WTC11 (cell line): Measurements from ENCODE around the gene CDKL2. TPM values are rescaled to one million over a fixed set of nuclear protein-coding genes. Genes with fewer than 3 reads are reported as not detected.

Source experiments
- ATAC-seq: fragments of 200-7000 bp; cut with Tn5 transposase; 2 replicates; pipeline ENCODE4 v1.10.0; 2021; ENCODE audit warnings: mild to moderate bottlenecking, moderate library complexity
- CTCF ChIA-PET: fragments of 300-600 bp; sonication (Branson Sonifier 250); formaldehyde crosslinking; loops from one replicate; lab custom pipeline; 2021; ENCODE audit warnings: antibody characterized with exemption; lab: Charles Lee
- POLR2A ChIA-PET: fragments of 350-600 bp; sonication (Branson Sonifier 250); formaldehyde crosslinking; loops from one replicate; lab custom pipeline; 2021; ENCODE audit warnings: antibody characterized with exemption; lab: Charles Lee
- DNase-seq: peaks from one replicate; pipeline ENCODE4 v3.0.0; 2021; ENCODE audit warnings: low spot score
- H3K27ac Mint-ChIP-seq: 2 replicates; pipeline ENCODE4 v1.8.0; 2021; ENCODE audit warnings: mixed read lengths
- H3K27me3 Mint-ChIP-seq: 2 replicates; pipeline ENCODE4 v1.8.0; 2021; ENCODE audit warnings: low read depth, mild to moderate bottlenecking, moderate library complexity, mixed read lengths
- H3K36me3 Mint-ChIP-seq: 2 replicates; pipeline ENCODE4 v1.8.0; 2021; ENCODE audit warnings: mixed read lengths
- H3K4me1 Mint-ChIP-seq: 2 replicates; pipeline ENCODE4 v1.8.0; 2022; ENCODE audit warnings: mixed read lengths
- H3K4me3 Mint-ChIP-seq: 2 replicates; pipeline ENCODE4 v1.8.0; 2021; ENCODE audit warnings: mild to moderate bottlenecking, moderate library complexity, mixed read lengths
- H3K9me3 Mint-ChIP-seq: 2 replicates; pipeline ENCODE4 v1.8.0; 2021; ENCODE audit warnings: mixed read lengths
- ATF6 ChIP-seq: sonication (generic); formaldehyde crosslinking; IDR thresholded peaks from 2 replicates; pipeline ENCODE4 v1.8.1; 2023; ENCODE audit warnings: mild to moderate bottlenecking, missing genetic modification reagents
- CBFB ChIP-seq: sonication (generic); formaldehyde crosslinking; IDR thresholded peaks from 2 replicates; pipeline ENCODE4 v1.8.1; 2022; ENCODE audit warnings: mild to moderate bottlenecking, low read depth, missing genetic modification reagents
- CDX4 ChIP-seq: fragments of 250-450 bp; sonication (Bioruptor Pico); IDR thresholded peaks from 2 replicates; pipeline ENCODE4 v1.9.0; 2021; ENCODE audit warnings: moderate library complexity, mild to moderate bottlenecking, inconsistent platforms, borderline replicate concordance
- EMX1 ChIP-seq: fragments of 250-450 bp; sonication (Bioruptor Pico); IDR thresholded peaks from 2 replicates; pipeline ENCODE4 v1.8.0; 2021; ENCODE audit warnings: mild to moderate bottlenecking
- GABPB1 ChIP-seq: sonication (generic); formaldehyde crosslinking; IDR thresholded peaks from 2 replicates; pipeline ENCODE4 v1.8.1; 2023; ENCODE audit warnings: mild to moderate bottlenecking, missing genetic modification reagents
- GTF2I ChIP-seq: fragments of 250-450 bp; sonication (Bioruptor Pico); conservative IDR thresholded peaks from 2 replicates; pipeline ENCODE4 v1.4.0; 2021; ENCODE audit warnings: mild to moderate bottlenecking
- IRF1 ChIP-seq: sonication (generic); formaldehyde crosslinking; IDR thresholded peaks from 2 replicates; pipeline ENCODE4 v1.8.0; 2023; ENCODE audit warnings: missing genetic modification reagents
- MAX ChIP-seq: sonication (generic); formaldehyde crosslinking; IDR thresholded peaks from 2 replicates; pipeline ENCODE4 v1.8.0; 2022; ENCODE audit warnings: mild to moderate bottlenecking, missing genetic modification reagents
- MYBL2 ChIP-seq: sonication (generic); formaldehyde crosslinking; IDR thresholded peaks from 2 replicates; pipeline ENCODE4 v1.8.1; 2023; ENCODE audit warnings: mild to moderate bottlenecking, moderate library complexity, missing genetic modification reagents
- NR1H2 ChIP-seq: sonication (generic); formaldehyde crosslinking; IDR thresholded peaks from 2 replicates; pipeline ENCODE4 v1.9.0; 2021; ENCODE audit warnings: mild to moderate bottlenecking, moderate library complexity, missing genetic modification reagents
- SP1 ChIP-seq: sonication (generic); formaldehyde crosslinking; conservative IDR thresholded peaks from 2 replicates; pipeline ENCODE4 v1.8.1; 2022; ENCODE audit warnings: missing genetic modification reagents
- ZNF263 ChIP-seq: sonication (generic); formaldehyde crosslinking; IDR thresholded peaks from 2 replicates; pipeline ENCODE4 v1.8.1; 2022; ENCODE audit warnings: low read depth, mild to moderate bottlenecking, moderate library complexity, missing genetic modification reagents
- total RNA-seq: library from RNA; stranded (reverse); gene quantifications from 3 replicates; pipeline ENCODE4 v1.2.3, GENCODE V29; 2021
- TF ChIP-seq, protein P1 (sequence below): sonication (generic); formaldehyde crosslinking; IDR thresholded peaks from 2 replicates; pipeline ENCODE4 v1.8.0; 2022; ENCODE audit warnings: mild to moderate bottlenecking, missing genetic modification reagents
- TF ChIP-seq, protein P2 (sequence below): sonication (generic); formaldehyde crosslinking; IDR thresholded peaks from 2 replicates; pipeline ENCODE4 v1.8.1; 2023; ENCODE audit warnings: mild to moderate bottlenecking, missing genetic modification reagents, borderline replicate concordance
- TF ChIP-seq, protein P3 (sequence below): fragments of 250-450 bp; sonication (Bioruptor Pico); IDR thresholded peaks from 2 replicates; pipeline ENCODE4 v1.8.0; 2021; ENCODE audit warnings: mild to moderate bottlenecking
- TF ChIP-seq, protein P4 (sequence below): sonication (generic); formaldehyde crosslinking; conservative IDR thresholded peaks from 2 replicates; pipeline ENCODE4 v1.8.1; 2022; ENCODE audit warnings: mild to moderate bottlenecking, missing genetic modification reagents
- TF ChIP-seq, protein P5 (sequence below): fragments of 250-450 bp; sonication (Bioruptor Pico); IDR thresholded peaks from 2 replicates; pipeline ENCODE4 v1.9.0; 2021; ENCODE audit warnings: mild to moderate bottlenecking
- TF ChIP-seq, protein P6 (sequence below): sonication (generic); formaldehyde crosslinking; IDR thresholded peaks from 2 replicates; pipeline ENCODE4 v1.8.1; 2023; ENCODE audit warnings: mild to moderate bottlenecking, missing genetic modification reagents, moderate library complexity
- TF ChIP-seq, protein P7 (sequence below): sonication (generic); formaldehyde crosslinking; IDR thresholded peaks from 2 replicates; pipeline ENCODE4 v1.8.1; 2022; ENCODE audit warnings: low read depth, missing genetic modification reagents, borderline replicate concordance

CDKL2 gene
- total RNA-seq, 1 experiment from 2014 or later: 1.7 TPM

DNA sequence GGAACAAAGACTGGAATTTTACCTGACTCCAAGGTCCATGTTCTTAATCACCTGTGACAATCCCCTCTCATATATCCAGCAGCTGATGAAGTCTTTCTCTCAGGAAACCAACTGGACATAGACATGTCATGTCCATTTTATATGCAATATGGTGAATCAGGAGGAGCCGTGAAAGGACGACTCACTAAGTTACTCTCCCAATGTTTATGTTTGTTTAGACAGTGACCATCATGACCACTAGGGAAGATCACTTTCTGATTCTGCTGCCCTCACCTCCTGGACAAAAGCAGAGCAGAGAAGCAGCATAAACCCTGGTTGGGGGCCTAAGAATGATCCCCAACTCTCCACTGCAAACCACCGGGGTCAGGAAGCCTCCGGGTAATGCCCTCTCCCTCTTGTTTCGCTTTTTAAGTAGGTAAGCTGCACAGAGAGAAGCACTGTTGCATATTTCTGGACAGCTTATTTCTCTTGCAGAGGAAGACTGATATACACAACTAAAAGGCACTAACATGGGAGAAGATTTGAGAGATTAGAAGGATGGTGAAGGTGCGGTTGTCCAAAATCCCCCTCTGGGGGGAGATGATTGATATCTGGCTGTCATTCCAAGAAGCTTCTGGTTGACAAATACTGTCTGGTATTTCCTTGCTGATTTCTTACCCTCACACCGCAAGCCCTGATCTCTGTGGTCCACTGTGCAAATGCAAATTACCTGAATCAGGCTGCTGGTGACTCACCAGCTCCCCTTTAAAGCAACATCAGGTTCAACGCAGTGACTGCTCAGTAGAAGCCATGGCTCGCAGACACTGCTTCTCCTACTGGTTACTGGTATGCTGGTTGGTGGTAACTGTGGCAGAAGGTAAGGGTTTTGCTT is 74.8 kb downstream of the CDKL2 start, which contains the start of gene ODAPH:
TSS of gene ODAPH (plus strand) at position 773 of the 871 bp plus-strand sequence. CDS start at position 790, 17 bp downstream.
- no peak within 1 kb of the TSS; the same call in 1 of the 2 replicates for H3K27ac Mint-ChIP-seq
- peak; percentile 60 for ATAC-seq
- no peaks in the 10 kb centered on the region for H3K36me3 Mint-ChIP-seq
- H3K27me3 Mint-ChIP-seq: no peaks in the 10 kb centered on the region
- ChIA-PET CTCF (interaction anchor here (1.2 kb wide), 1 partner anchor 41 kb away, joined by 4 read pairs; the partner anchor contains the start of genes RCHY1 and THAP6), POLR2A (interaction anchor here (0.6 kb wide), 1 partner anchor 272 kb away, joined by 3 read pairs; no protein-coding TSS in a partner anchor)
- H3K4me3 Mint-ChIP-seq: no peak within 1 kb of the TSS
- H3K9me3 Mint-ChIP-seq: peaks cover 2% of the 10 kb centered on the region; the same call in 1 of the 2 replicates
- no peaks in the 10 kb centered on the region; the same call in 1 of the 2 replicates for H3K4me1 Mint-ChIP-seq
- TF ChIP-seq NR1H2 (CRISPR knock-in tag): no peak
- TF ChIP-seq CBFB: no peak
- TF ChIP-seq MAX (CRISPR knock-in tag): no peak
- TF ChIP-seq, protein P1, sequence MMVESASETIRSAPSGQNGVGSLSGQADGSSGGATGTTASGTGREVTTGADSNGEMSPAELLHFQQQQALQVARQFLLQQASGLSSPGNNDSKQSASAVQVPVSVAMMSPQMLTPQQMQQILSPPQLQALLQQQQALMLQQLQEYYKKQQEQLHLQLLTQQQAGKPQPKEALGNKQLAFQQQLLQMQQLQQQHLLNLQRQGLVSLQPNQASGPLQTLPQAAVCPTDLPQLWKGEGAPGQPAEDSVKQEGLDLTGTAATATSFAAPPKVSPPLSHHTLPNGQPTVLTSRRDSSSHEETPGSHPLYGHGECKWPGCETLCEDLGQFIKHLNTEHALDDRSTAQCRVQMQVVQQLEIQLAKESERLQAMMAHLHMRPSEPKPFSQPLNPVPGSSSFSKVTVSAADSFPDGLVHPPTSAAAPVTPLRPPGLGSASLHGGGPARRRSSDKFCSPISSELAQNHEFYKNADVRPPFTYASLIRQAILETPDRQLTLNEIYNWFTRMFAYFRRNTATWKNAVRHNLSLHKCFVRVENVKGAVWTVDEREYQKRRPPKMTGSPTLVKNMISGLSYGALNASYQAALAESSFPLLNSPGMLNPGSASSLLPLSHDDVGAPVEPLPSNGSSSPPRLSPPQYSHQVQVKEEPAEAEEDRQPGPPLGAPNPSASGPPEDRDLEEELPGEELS (CRISPR knock-in tag): no peak
- TF ChIP-seq IRF1 (CRISPR knock-in tag): no peak
- no peak for TF ChIP-seq EMX1 (CRISPR knock-in tag)
- TF ChIP-seq, protein P2, sequence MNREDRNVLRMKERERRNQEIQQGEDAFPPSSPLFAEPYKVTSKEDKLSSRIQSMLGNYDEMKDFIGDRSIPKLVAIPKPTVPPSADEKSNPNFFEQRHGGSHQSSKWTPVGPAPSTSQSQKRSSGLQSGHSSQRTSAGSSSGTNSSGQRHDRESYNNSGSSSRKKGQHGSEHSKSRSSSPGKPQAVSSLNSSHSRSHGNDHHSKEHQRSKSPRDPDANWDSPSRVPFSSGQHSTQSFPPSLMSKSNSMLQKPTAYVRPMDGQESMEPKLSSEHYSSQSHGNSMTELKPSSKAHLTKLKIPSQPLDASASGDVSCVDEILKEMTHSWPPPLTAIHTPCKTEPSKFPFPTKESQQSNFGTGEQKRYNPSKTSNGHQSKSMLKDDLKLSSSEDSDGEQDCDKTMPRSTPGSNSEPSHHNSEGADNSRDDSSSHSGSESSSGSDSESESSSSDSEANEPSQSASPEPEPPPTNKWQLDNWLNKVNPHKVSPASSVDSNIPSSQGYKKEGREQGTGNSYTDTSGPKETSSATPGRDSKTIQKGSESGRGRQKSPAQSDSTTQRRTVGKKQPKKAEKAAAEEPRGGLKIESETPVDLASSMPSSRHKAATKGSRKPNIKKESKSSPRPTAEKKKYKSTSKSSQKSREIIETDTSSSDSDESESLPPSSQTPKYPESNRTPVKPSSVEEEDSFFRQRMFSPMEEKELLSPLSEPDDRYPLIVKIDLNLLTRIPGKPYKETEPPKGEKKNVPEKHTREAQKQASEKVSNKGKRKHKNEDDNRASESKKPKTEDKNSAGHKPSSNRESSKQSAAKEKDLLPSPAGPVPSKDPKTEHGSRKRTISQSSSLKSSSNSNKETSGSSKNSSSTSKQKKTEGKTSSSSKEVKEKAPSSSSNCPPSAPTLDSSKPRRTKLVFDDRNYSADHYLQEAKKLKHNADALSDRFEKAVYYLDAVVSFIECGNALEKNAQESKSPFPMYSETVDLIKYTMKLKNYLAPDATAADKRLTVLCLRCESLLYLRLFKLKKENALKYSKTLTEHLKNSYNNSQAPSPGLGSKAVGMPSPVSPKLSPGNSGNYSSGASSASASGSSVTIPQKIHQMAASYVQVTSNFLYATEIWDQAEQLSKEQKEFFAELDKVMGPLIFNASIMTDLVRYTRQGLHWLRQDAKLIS: no peak
- no peak for TF ChIP-seq ZNF263 (CRISPR knock-in tag)
- TF ChIP-seq, protein P3, sequence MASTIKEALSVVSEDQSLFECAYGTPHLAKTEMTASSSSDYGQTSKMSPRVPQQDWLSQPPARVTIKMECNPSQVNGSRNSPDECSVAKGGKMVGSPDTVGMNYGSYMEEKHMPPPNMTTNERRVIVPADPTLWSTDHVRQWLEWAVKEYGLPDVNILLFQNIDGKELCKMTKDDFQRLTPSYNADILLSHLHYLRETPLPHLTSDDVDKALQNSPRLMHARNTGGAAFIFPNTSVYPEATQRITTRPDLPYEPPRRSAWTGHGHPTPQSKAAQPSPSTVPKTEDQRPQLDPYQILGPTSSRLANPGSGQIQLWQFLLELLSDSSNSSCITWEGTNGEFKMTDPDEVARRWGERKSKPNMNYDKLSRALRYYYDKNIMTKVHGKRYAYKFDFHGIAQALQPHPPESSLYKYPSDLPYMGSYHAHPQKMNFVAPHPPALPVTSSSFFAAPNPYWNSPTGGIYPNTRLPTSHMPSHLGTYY: no peak
- TF ChIP-seq, protein P4, sequence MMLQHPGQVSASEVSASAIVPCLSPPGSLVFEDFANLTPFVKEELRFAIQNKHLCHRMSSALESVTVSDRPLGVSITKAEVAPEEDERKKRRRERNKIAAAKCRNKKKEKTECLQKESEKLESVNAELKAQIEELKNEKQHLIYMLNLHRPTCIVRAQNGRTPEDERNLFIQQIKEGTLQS (CRISPR knock-in tag): no peak
- no peak for TF ChIP-seq SP1 (CRISPR knock-in tag)
- TF ChIP-seq, protein P5, sequence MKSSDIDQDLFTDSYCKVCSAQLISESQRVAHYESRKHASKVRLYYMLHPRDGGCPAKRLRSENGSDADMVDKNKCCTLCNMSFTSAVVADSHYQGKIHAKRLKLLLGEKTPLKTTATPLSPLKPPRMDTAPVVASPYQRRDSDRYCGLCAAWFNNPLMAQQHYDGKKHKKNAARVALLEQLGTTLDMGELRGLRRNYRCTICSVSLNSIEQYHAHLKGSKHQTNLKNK: no peak
- TF ChIP-seq MYBL2: no peak
- no peak for TF ChIP-seq GTF2I (CRISPR knock-in tag)
- TF ChIP-seq, all 79 proteins: peak for 0
- DNase-seq: no peak

DNA sequence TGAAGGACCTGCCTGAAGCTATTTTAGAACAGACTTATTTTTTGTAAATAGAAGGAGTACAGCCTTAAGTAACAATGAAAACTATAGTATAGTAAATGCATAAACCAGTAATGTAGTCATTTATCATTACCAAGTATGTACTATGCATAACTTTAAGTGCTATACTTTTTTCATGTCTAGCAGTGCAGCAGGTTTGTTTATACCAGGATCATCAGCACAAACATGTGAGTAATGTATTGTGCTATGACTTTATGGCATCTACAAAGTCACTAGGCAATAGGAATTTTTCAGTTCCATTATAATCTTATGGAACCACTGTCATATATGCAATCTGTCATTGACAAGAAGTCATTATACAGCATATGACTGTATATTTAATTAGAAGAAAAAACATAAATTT is 77.9 kb downstream of the CDKL2 start:
- DNase-seq (no peak), ATAC-seq (no peak)
- TF ChIP-seq ATF6 (CRISPR knock-in tag) (no peak), GABPB1 (CRISPR knock-in tag) (no peak), CDX4 (no peak)
- TF ChIP-seq, protein P6, sequence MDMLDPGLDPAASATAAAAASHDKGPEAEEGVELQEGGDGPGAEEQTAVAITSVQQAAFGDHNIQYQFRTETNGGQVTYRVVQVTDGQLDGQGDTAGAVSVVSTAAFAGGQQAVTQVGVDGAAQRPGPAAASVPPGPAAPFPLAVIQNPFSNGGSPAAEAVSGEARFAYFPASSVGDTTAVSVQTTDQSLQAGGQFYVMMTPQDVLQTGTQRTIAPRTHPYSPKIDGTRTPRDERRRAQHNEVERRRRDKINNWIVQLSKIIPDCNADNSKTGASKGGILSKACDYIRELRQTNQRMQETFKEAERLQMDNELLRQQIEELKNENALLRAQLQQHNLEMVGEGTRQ (CRISPR knock-in tag): no peak
- TF ChIP-seq, protein P7, sequence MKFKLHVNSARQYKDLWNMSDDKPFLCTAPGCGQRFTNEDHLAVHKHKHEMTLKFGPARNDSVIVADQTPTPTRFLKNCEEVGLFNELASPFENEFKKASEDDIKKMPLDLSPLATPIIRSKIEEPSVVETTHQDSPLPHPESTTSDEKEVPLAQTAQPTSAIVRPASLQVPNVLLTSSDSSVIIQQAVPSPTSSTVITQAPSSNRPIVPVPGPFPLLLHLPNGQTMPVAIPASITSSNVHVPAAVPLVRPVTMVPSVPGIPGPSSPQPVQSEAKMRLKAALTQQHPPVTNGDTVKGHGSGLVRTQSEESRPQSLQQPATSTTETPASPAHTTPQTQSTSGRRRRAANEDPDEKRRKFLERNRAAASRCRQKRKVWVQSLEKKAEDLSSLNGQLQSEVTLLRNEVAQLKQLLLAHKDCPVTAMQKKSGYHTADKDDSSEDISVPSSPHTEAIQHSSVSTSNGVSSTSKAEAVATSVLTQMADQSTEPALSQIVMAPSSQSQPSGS: no peak
- no peaks in the 10 kb centered on the region for H3K36me3 Mint-ChIP-seq
- ChIA-PET POLR2A (no interaction called here), CTCF (no interaction called here)
- H3K4me3 Mint-ChIP-seq: no peak overlapping the region
- H3K4me1 Mint-ChIP-seq: no peaks in the 10 kb centered on the region; the same call in 1 of the 2 replicates
- H3K27ac Mint-ChIP-seq: no peak overlapping the region
- no peaks in the 10 kb centered on the region for H3K27me3 Mint-ChIP-seq
- H3K9me3 Mint-ChIP-seq: no peaks in the 10 kb centered on the region
